GM12878 (cell line): ENCODE results near the gene ANGPTL2. TPM values are rescaled to one million over a fixed set of nuclear protein-coding genes. Genes with fewer than 3 reads are reported as not detected.

Experiments
- ATAC-seq: fragments of 200-7000 bp; cut with Tn5 transposase; 3 replicates; pipeline ENCODE4 v1.9.1; 2020; ENCODE audit warnings: mild to moderate bottlenecking, moderate library complexity
- BruUV-seq: library from RNA; stranded (reverse); fragments of 400-500 nt; replicated peaks from 2 replicates; lab custom pipeline; 2021; lab: Mats Ljungman, UMichigan
- CTCF ChIA-PET: fragments of 300-600 bp; sonication (Branson Sonifier 250); formaldehyde crosslinking; extraction: SDS; loops from one replicate; lab custom pipeline; 2021; ENCODE audit warnings: inconsistent platforms; lab: Yijun Ruan, JAX
- POLR2A ChIA-PET: fragments of 350-600 bp; formaldehyde crosslinking; extraction: SDS; loops from one replicate; lab custom pipeline; 2021; ENCODE audit warnings: inconsistent platforms; lab: Charles Lee
- RAD21 ChIA-PET: fragments of 300-600 bp; sonication (Branson Sonifier 250); formaldehyde crosslinking; loops from one replicate; lab custom pipeline; 2023; ENCODE audit warnings: antibody characterized with exemption; ENCODE audit not compliant: unreplicated experiment; lab: Charles Lee
- SMC1A ChIA-PET: fragments of 300-600 bp; sonication (Branson Sonifier 250); formaldehyde crosslinking; loops from one replicate; lab custom pipeline; 2023; ENCODE audit not compliant: unreplicated experiment, uncharacterized antibody; lab: Charles Lee
- DNase-seq: peaks from one replicate; pipeline ENCODE4 v3.0.0-alpha.2; 2011; ENCODE audit warnings: low read depth, low spot score
- FAIRE-seq: peaks from 3 replicates; lab custom pipeline; 2011; peaks lifted over from hg19 to GRCh38; lab: Jason Lieb, UNC
- H2AFZ ChIP-seq: 2 replicates; pipeline ENCODE4 v1.6.0; 2011; ENCODE audit warnings: low read depth, low read length, control low read depth; ENCODE audit not compliant: control insufficient read depth
- H3K27ac ChIP-seq: 2 replicates; pipeline ENCODE4 v1.5.1; 2011; ENCODE audit warnings: control low read depth; ENCODE audit not compliant: control insufficient read depth, insufficient read depth
- H3K27me3 ChIP-seq, 2 experiments: replicated peaks in 1 of 2; 2 replicates each; pipeline versions ENCODE4 v1.6.0 to v1.6.1; 2011; ENCODE audit warnings: low read length in 1 of 2; ENCODE audit not compliant: control insufficient read depth in 2 of 2, insufficient read depth in 2 of 2
- H3K36me3 ChIP-seq, 2 experiments: 2 replicates each; pipeline ENCODE4 v1.5.1; 2011; ENCODE audit warnings: low read length in 1 of 2; ENCODE audit not compliant: control insufficient read depth in 2 of 2, insufficient read depth in 2 of 2
- H3K4me1 ChIP-seq: 2 replicates; pipeline ENCODE4 v1.6.1; 2011; ENCODE audit warnings: mild to moderate bottlenecking, low read length, moderate library complexity, mixed read lengths; ENCODE audit not compliant: control insufficient read depth, insufficient read depth
- H3K4me2 ChIP-seq: 2 replicates; pipeline ENCODE4 v1.6.0; 2011; ENCODE audit warnings: control low read depth; ENCODE audit not compliant: control insufficient read depth, insufficient read depth
- H3K4me3 ChIP-seq: fragments of 200-600 bp; sonication (generic); 2 replicates; pipeline ENCODE4 v1.5.1; 2016
- H3K79me2 ChIP-seq: 2 replicates; pipeline ENCODE4 v1.6.0; 2011; ENCODE audit warnings: low read length; ENCODE audit not compliant: control insufficient read depth, insufficient read depth
- H3K9ac ChIP-seq: 2 replicates; pipeline ENCODE4 v1.8.0; 2011; ENCODE audit warnings: low read length, control low read depth, mixed read lengths; ENCODE audit not compliant: control insufficient read depth, insufficient read depth
- H3K9me3 ChIP-seq: replicated peaks from 3 replicates; pipeline ENCODE4 v1.5.1; 2011; ENCODE audit warnings: mild to moderate bottlenecking, low read length; ENCODE audit not compliant: control insufficient read depth, insufficient read depth
- H4K20me1 ChIP-seq: 2 replicates; pipeline ENCODE4 v1.6.0; 2011; ENCODE audit not compliant: control insufficient read depth, insufficient read depth
- ASH2L ChIP-seq: fragments of 300-600, 200-600 bp; sonication (generic); IDR thresholded peaks from 2 replicates; pipeline ENCODE4 v1.6.1; 2017; ENCODE audit warnings: low read depth, mild to moderate bottlenecking, borderline replicate concordance
- DPF2 ChIP-seq: fragments of 450-650 bp; IDR thresholded peaks from 2 replicates; pipeline ENCODE4 v1.6.1; 2017; ENCODE audit warnings: mild to moderate bottlenecking
- EGR1 ChIP-seq, 2 experiments: IDR thresholded peaks; 1 replicate in 1 of 2; 2 replicates in 1 of 2; pipeline ENCODE4 v1.6.1; 2011 to 2012; ENCODE audit warnings: low read depth in 2 of 2, low read length in 2 of 2, borderline replicate concordance in 1 of 2, mild to moderate bottlenecking in 1 of 2, moderate library complexity in 1 of 2
- FOXM1 ChIP-seq: IDR thresholded peaks from 2 replicates; pipeline ENCODE4 v1.6.1; 2012; ENCODE audit warnings: low read depth, mild to moderate bottlenecking, inconsistent platforms, low read length, moderate library complexity
- GABPA ChIP-seq: IDR thresholded peaks from 2 replicates; pipeline ENCODE4 v1.6.1; 2014; ENCODE audit warnings: antibody characterized with exemption, low read depth, mild to moderate bottlenecking, inconsistent platforms
- GATAD2B ChIP-seq: fragments of 450-650 bp; conservative IDR thresholded peaks from 2 replicates; pipeline ENCODE4 v1.6.1; 2017; ENCODE audit warnings: low read depth, mild to moderate bottlenecking, moderate library complexity
- IKZF1 ChIP-seq: fragments of 450-650 bp; conservative IDR thresholded peaks from 2 replicates; pipeline ENCODE4 v1.6.1; 2017; ENCODE audit warnings: antibody characterized with exemption, mild to moderate bottlenecking
- IKZF2 ChIP-seq, 2 experiments: fragments of 450-650 bp; IDR thresholded peaks; 2 replicates each; pipeline ENCODE4 v1.6.1; 2017; ENCODE audit warnings: mild to moderate bottlenecking in 2 of 2, moderate library complexity in 2 of 2
- KLF5 ChIP-seq: fragments of 450-650 bp; IDR thresholded peaks from 2 replicates; pipeline ENCODE4 v1.6.1; 2014; ENCODE audit warnings: mild to moderate bottlenecking; ENCODE audit not compliant: partially characterized antibody
- MTA2 ChIP-seq: fragments of 450-650 bp; IDR thresholded peaks from 2 replicates; pipeline ENCODE4 v1.6.1; 2016; ENCODE audit warnings: low read depth, mild to moderate bottlenecking, moderate library complexity
- NFIC ChIP-seq: IDR thresholded peaks from 2 replicates; pipeline ENCODE4 v1.6.1; 2012; ENCODE audit warnings: low read depth, mild to moderate bottlenecking, inconsistent platforms, low read length, moderate library complexity
- PML ChIP-seq: IDR thresholded peaks from 2 replicates; pipeline ENCODE4 v1.6.1; 2012; ENCODE audit warnings: low read length, inconsistent platforms
- RCOR1 ChIP-seq: conservative IDR thresholded peaks from 2 replicates; pipeline ENCODE4 v1.6.1; 2012; ENCODE audit warnings: low read depth, low read length, improper control_type of control experiment
- RUNX3 ChIP-seq: IDR thresholded peaks from 2 replicates; pipeline ENCODE4 v1.6.1; 2012; ENCODE audit warnings: low read length, inconsistent platforms
- SIN3A ChIP-seq: IDR thresholded peaks from 2 replicates; pipeline ENCODE4 v1.6.1; 2012; ENCODE audit warnings: low read depth, low read length, improper control_type of control experiment
- SIX5 ChIP-seq: IDR thresholded peaks from 2 replicates; pipeline ENCODE4 v1.6.1; 2011; ENCODE audit warnings: mild to moderate bottlenecking, low read depth, low read length, moderate library complexity; ENCODE audit not compliant: severe bottlenecking
- WGBS: methylation state at CpG from one replicate; pipeline ENCODE4 v1.1.6; 2016; ENCODE audit warnings: low lambda C conversion rate; ENCODE audit not compliant: insufficient replicate concordance, insufficient coverage; ENCODE audit errors: missing lambda C conversion rate; 5-methylcytosine and 5-hydroxymethylcytosine counted together
- in situ Hi-C: fragments of 300-500 bp; cut with MboI; formaldehyde crosslinking; loops from 9 replicates; pipeline ENCODE4 v1.14.3; 2018; ENCODE audit warnings: mixed read lengths
- intact Hi-C: fragments of 100-400 bp; cut with micrococcal nuclease; formaldehyde crosslinking; loops from one replicate; pipeline ENCODE4 v1.14.2; 2022; ENCODE audit not compliant: unreplicated experiment
- polyA plus RNA-seq, 11 experiments: library from polyadenylated mRNA; depleted of rRNA in 4 of 11; unstranded in 6 of 11; stranded (reverse) in 5 of 11; fragments of >200 nt; fragmentation: Nextera tagmentation in 4 of 11; fragmentation: Illumina TruSeq in 1 of 11; extraction: Ambion mirVana in 4 of 11; extraction: Trizol in 1 of 11; gene quantifications; 1 replicate in 1 of 11; 2 replicates in 10 of 11; pipeline versions ENCODE4 v1.2.1 to v1.2.3, GENCODE V29; 2011 to 2016; ENCODE audit warnings: inconsistent platforms in 2 of 11, missing spikeins in 2 of 11, low read depth in 1 of 11
- total RNA-seq, 4 experiments: library from RNA; depleted of rRNA in 3 of 4; stranded (reverse); fragments of >200 nt in 3 of 4; fragmentation: Illumina TruSeq in 1 of 4; extraction: Trizol in 1 of 4; gene quantifications; 2 replicates each; pipeline versions ENCODE4 v1.2.1 to v1.2.3, GENCODE V29; 2013 to 2021
- TF ChIP-seq, protein P1 (sequence below): IDR thresholded peaks from 2 replicates; pipeline ENCODE4 v1.6.1; 2012; ENCODE audit warnings: low read depth, low read length, improper control_type of control experiment
- TF ChIP-seq, protein P2 (sequence below): fragments of 450-650 bp; IDR thresholded peaks from 2 replicates; pipeline ENCODE4 v1.6.1; 2016; ENCODE audit warnings: mild to moderate bottlenecking
- TF ChIP-seq, protein P3 (sequence below): fragments of 450-650 bp; IDR thresholded peaks from 2 replicates; pipeline ENCODE4 v1.6.1; 2017; ENCODE audit warnings: low read depth, mild to moderate bottlenecking, moderate library complexity

Gene ANGPTL2
- total and polyA plus RNA-seq, 10 of the 15 experiments (the other 5 are each of a cell fraction or from before 2014, with no cell fraction given), result 0.13 to 2.6 (median 0.82) TPM; not detected in 1

DNA sequence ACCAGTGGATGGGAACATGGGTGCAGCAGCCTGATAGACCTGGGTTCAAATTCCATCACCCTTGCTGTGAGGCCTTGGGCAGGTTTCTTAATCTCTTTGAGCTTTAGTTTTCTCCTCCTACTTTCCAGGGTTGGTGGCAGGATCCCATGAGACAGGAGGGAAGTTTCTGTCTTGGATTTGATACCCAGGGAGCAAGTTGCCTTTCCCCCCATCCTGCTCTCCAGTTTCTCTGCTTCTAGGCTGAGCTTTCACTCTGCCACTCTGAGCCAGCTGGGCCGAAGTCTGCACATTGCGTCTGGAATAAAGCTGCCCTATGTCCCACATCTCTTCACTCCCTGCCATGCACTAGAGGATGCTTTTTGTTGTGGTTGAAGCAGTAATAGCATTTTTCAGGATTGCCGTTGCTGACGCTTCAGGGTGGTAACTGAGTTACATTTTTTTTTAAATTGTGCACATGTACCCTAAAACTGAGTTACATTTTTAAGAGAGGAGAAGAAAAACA, 40.5 kb upstream of the ANGPTL2 start:
- WGBS, result 60% methylated on average over 4 of the region's 4 CpGs
- FAIRE-seq, result no peak
- POLR2A ChIA-PET, result interaction anchor here (0.5 to 12.4 kb wide), 7 partner anchors 9 to 179 kb away, joined by 3 to 270 read pairs (median 5); no protein-coding TSS in a partner anchor
- TF ChIP-seq DPF2 (no peak), PML (no peak), MTA2 (no peak), RUNX3 (no peak), RCOR1 (no peak), NFIC (no peak), IKZF1 (no peak), GABPA (no peak), KLF5 (no peak), GATAD2B (no peak), SIX5 (no peak), EGR1 (IDR thresholded peaks at IDR 0.05; ENCODE audit: borderline replicate concordance in 1 of 2, low read depth in 2 of 2, low read length in 2 of 2) (no peak), IKZF2 (IDR thresholded peaks at IDR 0.05) (no peak), ASH2L (no peak), SIN3A (no peak), FOXM1 (no peak)
- TF ChIP-seq, protein P1, sequence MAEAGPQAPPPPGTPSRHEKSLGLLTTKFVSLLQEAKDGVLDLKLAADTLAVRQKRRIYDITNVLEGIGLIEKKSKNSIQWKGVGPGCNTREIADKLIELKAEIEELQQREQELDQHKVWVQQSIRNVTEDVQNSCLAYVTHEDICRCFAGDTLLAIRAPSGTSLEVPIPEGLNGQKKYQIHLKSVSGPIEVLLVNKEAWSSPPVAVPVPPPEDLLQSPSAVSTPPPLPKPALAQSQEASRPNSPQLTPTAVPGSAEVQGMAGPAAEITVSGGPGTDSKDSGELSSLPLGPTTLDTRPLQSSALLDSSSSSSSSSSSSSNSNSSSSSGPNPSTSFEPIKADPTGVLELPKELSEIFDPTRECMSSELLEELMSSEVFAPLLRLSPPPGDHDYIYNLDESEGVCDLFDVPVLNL, result no peak
- TF ChIP-seq, protein P2, sequence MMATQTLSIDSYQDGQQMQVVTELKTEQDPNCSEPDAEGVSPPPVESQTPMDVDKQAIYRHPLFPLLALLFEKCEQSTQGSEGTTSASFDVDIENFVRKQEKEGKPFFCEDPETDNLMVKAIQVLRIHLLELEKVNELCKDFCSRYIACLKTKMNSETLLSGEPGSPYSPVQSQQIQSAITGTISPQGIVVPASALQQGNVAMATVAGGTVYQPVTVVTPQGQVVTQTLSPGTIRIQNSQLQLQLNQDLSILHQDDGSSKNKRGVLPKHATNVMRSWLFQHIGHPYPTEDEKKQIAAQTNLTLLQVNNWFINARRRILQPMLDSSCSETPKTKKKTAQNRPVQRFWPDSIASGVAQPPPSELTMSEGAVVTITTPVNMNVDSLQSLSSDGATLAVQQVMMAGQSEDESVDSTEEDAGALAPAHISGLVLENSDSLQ, result no peak
- TF ChIP-seq, protein P3, sequence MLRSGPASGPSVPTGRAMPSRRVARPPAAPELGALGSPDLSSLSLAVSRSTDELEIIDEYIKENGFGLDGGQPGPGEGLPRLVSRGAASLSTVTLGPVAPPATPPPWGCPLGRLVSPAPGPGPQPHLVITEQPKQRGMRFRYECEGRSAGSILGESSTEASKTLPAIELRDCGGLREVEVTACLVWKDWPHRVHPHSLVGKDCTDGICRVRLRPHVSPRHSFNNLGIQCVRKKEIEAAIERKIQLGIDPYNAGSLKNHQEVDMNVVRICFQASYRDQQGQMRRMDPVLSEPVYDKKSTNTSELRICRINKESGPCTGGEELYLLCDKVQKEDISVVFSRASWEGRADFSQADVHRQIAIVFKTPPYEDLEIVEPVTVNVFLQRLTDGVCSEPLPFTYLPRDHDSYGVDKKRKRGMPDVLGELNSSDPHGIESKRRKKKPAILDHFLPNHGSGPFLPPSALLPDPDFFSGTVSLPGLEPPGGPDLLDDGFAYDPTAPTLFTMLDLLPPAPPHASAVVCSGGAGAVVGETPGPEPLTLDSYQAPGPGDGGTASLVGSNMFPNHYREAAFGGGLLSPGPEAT, result no peak

More for the DNA sequence above, 40.5 kb upstream of the ANGPTL2 start:
- Histone ChIP-seq H4K20me1 (no peaks in the 10 kb centered on the region), H2AFZ (no peak overlapping the region), H3K4me1 (peaks cover 36% of the 10 kb centered on the region), H3K36me3 (no peaks in the 10 kb centered on the region), H3K79me2 (no peaks in the 10 kb centered on the region), H3K27me3 (no peaks in the 10 kb centered on the region), H3K9ac (no peak overlapping the region), H3K4me3 (no peak overlapping the region), H3K4me2 (no peak overlapping the region), H3K27ac (no peak overlapping the region; the same call in 1 of the 2 replicates), H3K9me3 (no peaks in the 10 kb centered on the region)
- no peak for DNase-seq
- intact Hi-C loops, result loop anchor here (5.0 kb wide), 1 partner anchor 34 kb away; no protein-coding TSS in a partner anchor
- ChIA-PET CTCF (interaction anchor here (0.9 to 2.6 kb wide), 11 partner anchors 8 to 218 kb away, joined by 3 to 11 read pairs (median 3); no protein-coding TSS in a partner anchor), SMC1A (interaction anchor here (1.1 to 28.4 kb wide), 13 partner anchors 9 to 222 kb away, joined by 3 to 812 read pairs (median 68); no protein-coding TSS in a partner anchor), RAD21 (interaction anchor here (1.2 to 16.8 kb wide), 15 partner anchors 8 to 196 kb away, joined by 3 to 515 read pairs (median 10); no protein-coding TSS in a partner anchor)
- in situ Hi-C loops, result no loop called here
- ATAC-seq, result no peak
- no TSS peak for BruUV-seq
